HepG2 (cell line): Measurements from ENCODE around the gene TFDP2. TPM values are rescaled to one million over a fixed set of nuclear protein-coding genes. Genes with fewer than 3 reads are reported as not detected.

ENCODE experiments used
- ATAC-seq: fragments of 200-7000 bp; cut with Tn5 transposase; 3 replicates; pipeline ENCODE4 v1.9.1; 2020; ENCODE audit warnings: mild to moderate bottlenecking, moderate library complexity
- BruUV-seq: library from RNA; stranded (reverse); fragments of 400-500 nt; replicated peaks from 2 replicates; lab custom pipeline; 2021; lab: Mats Ljungman, UMichigan
- CTCF ChIA-PET: fragments of 300-600 bp; formaldehyde crosslinking; extraction: SDS; loops from one replicate; lab custom pipeline; 2021; ENCODE audit warnings: low total read pairs, inconsistent platforms, low intra/inter-chr PET ratio; lab: Yijun Ruan, JAX
- POLR2A ChIA-PET: fragments of 350-600 bp; sonication (Branson Sonifier 250); formaldehyde crosslinking; loops from one replicate; lab custom pipeline; 2020; ENCODE audit warnings: antibody characterized with exemption, inconsistent platforms; lab: Yijun Ruan, JAX
- DNase-seq: peaks from one replicate; pipeline ENCODE4 v3.0.0-alpha.2; 2015; ENCODE audit warnings: low spot score
- FAIRE-seq: peaks from 3 replicates; lab custom pipeline; 2011; peaks lifted over from hg19 to GRCh38; lab: Jason Lieb, UNC
- H2AFZ ChIP-seq: one replicate; pipeline ENCODE4 v1.6.1; 2011; ENCODE audit warnings: low read length, inconsistent platforms
- H3K27ac ChIP-seq: fragments of 300-600 bp; 3 replicates; pipeline ENCODE4 v1.8.0; 2011; ENCODE audit warnings: mixed run types, mild to moderate bottlenecking, mixed read lengths, low read length, inconsistent platforms; ENCODE audit not compliant: insufficient read depth; ENCODE audit errors: extremely low read length
- H3K27me3 ChIP-seq, 2 experiments: fragments of 200-600 bp in 1 of 2; 2 replicates in 1 of 2; 3 replicates in 1 of 2; pipeline versions ENCODE4 v1.6.0 to v1.8.0; 2011; ENCODE audit warnings: low read length in 2 of 2, mild to moderate bottlenecking in 2 of 2, moderate library complexity in 2 of 2, inconsistent platforms in 1 of 2; ENCODE audit not compliant: insufficient read depth in 2 of 2, control insufficient read depth in 1 of 2
- H3K36me3 ChIP-seq, 2 experiments: fragments of 200-600 bp in 1 of 2; replicated peaks in 1 of 2; 2 replicates in 1 of 2; 3 replicates in 1 of 2; pipeline versions ENCODE4 v1.5.1 to v1.8.0; 2011; ENCODE audit warnings: low read length in 2 of 2, inconsistent platforms in 1 of 2; ENCODE audit not compliant: insufficient read depth in 2 of 2, control insufficient read depth in 1 of 2
- H3K4me1 ChIP-seq: 2 replicates; pipeline ENCODE4 v1.5.1; 2012; ENCODE audit warnings: low read length, inconsistent platforms; ENCODE audit not compliant: insufficient read depth
- H3K4me2 ChIP-seq: 2 replicates; pipeline ENCODE4 v1.6.0; 2011; ENCODE audit warnings: low read depth, low read length, inconsistent platforms
- H3K4me3 ChIP-seq, 3 experiments: fragments of 200-600 bp in 1 of 3; sonication (generic), shearing (Covaris generic) in 1 of 3; replicated peaks in 1 of 3; 2 replicates each; pipeline ENCODE4 v1.5.1; 2011 to 2016; ENCODE audit warnings: low read length in 3 of 3, inconsistent platforms in 2 of 3, low read depth in 2 of 3, mild to moderate bottlenecking in 2 of 3, control low read depth in 1 of 3, mixed read lengths in 1 of 3; ENCODE audit not compliant: insufficient read depth in 1 of 3
- H3K79me2 ChIP-seq: one replicate; pipeline ENCODE4 v1.6.1; 2011; ENCODE audit warnings: low read length, inconsistent platforms; ENCODE audit not compliant: insufficient read depth
- H3K9ac ChIP-seq: 2 replicates; pipeline ENCODE4 v1.6.0; 2011; ENCODE audit warnings: mild to moderate bottlenecking, low read depth, low read length, inconsistent platforms; ENCODE audit not compliant: insufficient read depth
- H3K9me3 ChIP-seq: 2 replicates; pipeline ENCODE4 v1.5.1; 2012; ENCODE audit warnings: mild to moderate bottlenecking, low read length
- H4K20me1 ChIP-seq: 2 replicates; pipeline ENCODE4 v1.6.0; 2011; ENCODE audit warnings: inconsistent platforms, mild to moderate bottlenecking, low read length, moderate library complexity; ENCODE audit not compliant: insufficient read depth
- EHMT2 ChIP-seq: fragments of 200-600 bp; sonication (generic); IDR thresholded peaks from 2 replicates; pipeline ENCODE4 v1.7.0; 2017; ENCODE audit warnings: antibody characterized with exemption, low read depth, low read length, borderline replicate concordance
- ERF ChIP-seq: IDR thresholded peaks from 2 replicates; pipeline ENCODE4 v1.6.1; 2018; ENCODE audit warnings: missing biosample characterization, missing genetic modification reagents
- KLF9 ChIP-seq: IDR thresholded peaks from 2 replicates; pipeline ENCODE4 v1.6.1; 2016; ENCODE audit warnings: low read depth
- KMT2B ChIP-seq: IDR thresholded peaks from 2 replicates; pipeline ENCODE4 v1.6.1; 2016; ENCODE audit warnings: missing genetic modification reagents, missing compliant biosample characterization
- NFYC ChIP-seq: IDR thresholded peaks from 2 replicates; pipeline ENCODE4 v1.6.1; 2016; ENCODE audit warnings: missing genetic modification reagents, missing compliant biosample characterization
- ZNF143 ChIP-seq: sonication (generic); formaldehyde crosslinking; IDR thresholded peaks from 2 replicates; pipeline ENCODE4 v1.4.0; 2020; ENCODE audit warnings: missing genetic modification reagents
- ZNF335 ChIP-seq: sonication (generic); formaldehyde crosslinking; IDR thresholded peaks from 2 replicates; pipeline ENCODE4 v1.4.0; 2020; ENCODE audit warnings: missing genetic modification reagents
- ZNF761 ChIP-seq: sonication (generic); formaldehyde crosslinking; conservative IDR thresholded peaks from 2 replicates; pipeline ENCODE4 v1.4.0; 2020; ENCODE audit warnings: mild to moderate bottlenecking, missing genetic modification reagents
- ZNF841 ChIP-seq: sonication (generic); formaldehyde crosslinking; IDR thresholded peaks from 2 replicates; pipeline ENCODE4 v1.8.1; 2023; ENCODE audit warnings: missing genetic modification reagents, borderline replicate concordance
- WGBS: methylation state at CpG from one replicate; pipeline ENCODE4 v1.1.6; 2017; ENCODE audit warnings: low lambda C conversion rate; 5-methylcytosine and 5-hydroxymethylcytosine counted together
- in situ Hi-C: cut with HindIII; loops from 2 replicates; pipeline ENCODE4 v1.10.0; 2017; ENCODE audit warnings: low pct_unique_long_range_greater_than_20kb; ENCODE audit not compliant: extremely low pct_ligation_motif_present
- intact Hi-C: fragments of 100-400 bp; cut with micrococcal nuclease; formaldehyde crosslinking; loops from one replicate; pipeline ENCODE4 v1.10.0; 2022; ENCODE audit not compliant: unreplicated experiment
- polyA plus RNA-seq, 8 experiments: library from polyadenylated mRNA; depleted of rRNA in 3 of 8; stranded (reverse) in 7 of 8; unstranded in 1 of 8; fragments of >200 nt; fragmentation: Illumina TruSeq in 4 of 8; extraction: Trizol in 4 of 8; gene quantifications; 2 replicates each; pipeline versions ENCODE4 v1.2.1 to v1.2.3, GENCODE V29; 2011 to 2016; ENCODE audit warnings: low read depth in 4 of 8, missing spikeins in 1 of 8, mixed read lengths in 1 of 8; ENCODE audit not compliant: insufficient read depth in 1 of 8
- total RNA-seq, 5 experiments: library from RNA; depleted of rRNA; stranded (reverse); fragments of >200 nt; fragmentation: Illumina TruSeq; extraction: Trizol; gene quantifications; 2 replicates each; pipeline ENCODE4 v1.2.3, GENCODE V29; 2016; ENCODE audit warnings: low read depth in 1 of 5
- TF ChIP-seq, protein P1 (sequence below): sonication (generic); formaldehyde crosslinking; IDR thresholded peaks from 2 replicates; pipeline ENCODE4 v1.5.0; 2020; ENCODE audit warnings: mild to moderate bottlenecking, missing genetic modification reagents
- TF ChIP-seq, protein P2 (sequence below): sonication (generic); formaldehyde crosslinking; IDR thresholded peaks from 2 replicates; pipeline ENCODE4 v1.4.0; 2020; ENCODE audit warnings: missing genetic modification reagents

TFDP2 gene
- total and polyA plus RNA-seq, 2 of the 13 experiments (the other 11 are each of a cell fraction or from before 2014, with no cell fraction given), result 17.9 to 37.4 TPM

DNA sequence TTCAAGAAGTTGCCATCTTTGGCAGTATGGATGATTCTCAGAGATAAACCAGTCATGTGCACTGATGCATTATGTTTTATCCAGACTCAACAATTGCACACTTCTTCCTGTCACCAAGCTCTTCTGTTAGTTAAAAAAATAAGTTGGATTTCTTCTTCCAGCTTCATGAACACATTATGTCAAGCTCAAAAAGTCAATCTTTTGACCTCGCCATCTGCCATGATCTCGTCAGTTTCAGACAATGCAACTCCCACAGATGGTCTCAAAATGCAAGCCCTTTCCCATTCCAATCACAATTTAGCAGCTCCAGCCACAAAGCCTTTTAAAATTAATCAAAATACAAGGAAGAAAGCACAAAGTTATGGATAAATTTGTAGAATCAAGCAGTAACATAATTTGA is 42.8 kb downstream of the TFDP2 start:
- Histone ChIP-seq H3K79me2 (peaks cover 8% of the 10 kb centered on the region), H3K9ac (no peak overlapping the region), H3K27ac (no peak overlapping the region), H3K27me3 (no peaks in the 10 kb centered on the region), H3K4me2 (no peak overlapping the region), H3K9me3 (no peaks in the 10 kb centered on the region), H3K4me1 (peaks cover 15% of the 10 kb centered on the region), H3K4me3 (no peak overlapping the region), H4K20me1 (no peaks in the 10 kb centered on the region), H2AFZ (no peak overlapping the region), H3K36me3 (no peaks in the 10 kb centered on the region)
- FAIRE-seq (no peak), DNase-seq (no peak), ATAC-seq (no peak)
- TF ChIP-seq ZNF761 (no peak), ZNF841 (CRISPR knock-in tag) (no peak), ZNF335 (no peak), NFYC (no peak), ERF (CRISPR knock-in tag) (no peak), KLF9 (CRISPR knock-in tag) (no peak), ZNF143 (CRISPR knock-in tag) (no peak), KMT2B (CRISPR knock-in tag) (no peak), EHMT2 (no peak)
- TF ChIP-seq, protein P1, sequence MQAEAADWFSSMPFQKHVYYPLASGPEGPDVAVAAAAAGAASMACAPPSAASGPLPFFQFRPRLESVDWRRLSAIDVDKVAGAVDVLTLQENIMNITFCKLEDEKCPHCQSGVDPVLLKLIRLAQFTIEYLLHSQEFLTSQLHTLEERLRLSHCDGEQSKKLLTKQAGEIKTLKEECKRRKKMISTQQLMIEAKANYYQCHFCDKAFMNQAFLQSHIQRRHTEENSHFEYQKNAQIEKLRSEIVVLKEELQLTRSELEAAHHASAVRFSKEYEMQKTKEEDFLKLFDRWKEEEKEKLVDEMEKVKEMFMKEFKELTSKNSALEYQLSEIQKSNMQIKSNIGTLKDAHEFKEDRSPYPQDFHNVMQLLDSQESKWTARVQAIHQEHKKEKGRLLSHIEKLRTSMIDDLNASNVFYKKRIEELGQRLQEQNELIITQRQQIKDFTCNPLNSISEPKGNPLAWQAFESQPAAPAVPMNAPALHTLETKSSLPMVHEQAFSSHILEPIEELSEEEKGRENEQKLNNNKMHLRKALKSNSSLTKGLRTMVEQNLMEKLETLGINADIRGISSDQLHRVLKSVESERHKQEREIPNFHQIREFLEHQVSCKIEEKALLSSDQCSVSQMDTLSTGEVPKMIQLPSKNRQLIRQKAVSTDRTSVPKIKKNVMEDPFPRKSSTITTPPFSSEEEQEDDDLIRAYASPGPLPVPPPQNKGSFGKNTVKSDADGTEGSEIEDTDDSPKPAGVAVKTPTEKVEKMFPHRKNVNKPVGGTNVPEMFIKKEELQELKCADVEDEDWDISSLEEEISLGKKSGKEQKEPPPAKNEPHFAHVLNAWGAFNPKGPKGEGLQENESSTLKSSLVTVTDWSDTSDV (CRISPR knock-in tag), result no peak
- TF ChIP-seq, protein P2, sequence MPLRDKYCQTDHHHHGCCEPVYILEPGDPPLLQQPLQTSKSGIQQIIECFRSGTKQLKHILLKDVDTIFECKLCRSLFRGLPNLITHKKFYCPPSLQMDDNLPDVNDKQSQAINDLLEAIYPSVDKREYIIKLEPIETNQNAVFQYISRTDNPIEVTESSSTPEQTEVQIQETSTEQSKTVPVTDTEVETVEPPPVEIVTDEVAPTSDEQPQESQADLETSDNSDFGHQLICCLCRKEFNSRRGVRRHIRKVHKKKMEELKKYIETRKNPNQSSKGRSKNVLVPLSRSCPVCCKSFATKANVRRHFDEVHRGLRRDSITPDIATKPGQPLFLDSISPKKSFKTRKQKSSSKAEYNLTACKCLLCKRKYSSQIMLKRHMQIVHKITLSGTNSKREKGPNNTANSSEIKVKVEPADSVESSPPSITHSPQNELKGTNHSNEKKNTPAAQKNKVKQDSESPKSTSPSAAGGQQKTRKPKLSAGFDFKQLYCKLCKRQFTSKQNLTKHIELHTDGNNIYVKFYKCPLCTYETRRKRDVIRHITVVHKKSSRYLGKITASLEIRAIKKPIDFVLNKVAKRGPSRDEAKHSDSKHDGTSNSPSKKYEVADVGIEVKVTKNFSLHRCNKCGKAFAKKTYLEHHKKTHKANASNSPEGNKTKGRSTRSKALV (CRISPR knock-in tag), result no peak
- in situ Hi-C loops, result no loop called here
- 47% methylated on average over 2 of the region's 2 CpGs for WGBS
- POLR2A ChIA-PET, result no interaction called here
- intact Hi-C loops, result no loop called here
- CTCF ChIA-PET, result no interaction called here
- no TSS peak for BruUV-seq
